MM.1S (cell line): Measurements from ENCODE around the gene JUND.

Source experiments
- DNase-seq: peaks from one replicate; pipeline ENCODE4 v3.0.0-alpha.2; 2015
- H2AFZ ChIP-seq: fragments of 300-600 bp; sonication (generic); 2 replicates; pipeline ENCODE4 v1.6.0; 2016; ENCODE audit warnings: antibody characterized with exemption, low read length
- H3F3A ChIP-seq: fragments of 300-600 bp; sonication (generic); 2 replicates; pipeline ENCODE4 v1.6.1; 2016; ENCODE audit warnings: mild to moderate bottlenecking, antibody characterized with exemption, low read length, moderate library complexity, mixed read lengths; ENCODE audit not compliant: insufficient read depth
- H3K27ac ChIP-seq: fragments of 300-600 bp; sonication (generic); 2 replicates; pipeline ENCODE4 v1.5.1; 2016; ENCODE audit warnings: mild to moderate bottlenecking, low read length
- H3K27me3 ChIP-seq: fragments of 300-600 bp; sonication (generic); replicated peaks from 2 replicates; pipeline ENCODE4 v1.6.0; 2016; ENCODE audit warnings: low read length; ENCODE audit not compliant: insufficient read depth
- H3K36me3 ChIP-seq: fragments of 300-600 bp; sonication (generic); replicated peaks from 2 replicates; pipeline ENCODE4 v1.6.1; 2016; ENCODE audit warnings: mild to moderate bottlenecking, low read length, mixed read lengths; ENCODE audit not compliant: insufficient read depth
- H3K4me1 ChIP-seq: fragments of 300-600 bp; sonication (generic); 2 replicates; pipeline ENCODE4 v1.6.1; 2016; ENCODE audit warnings: low read length, mixed read lengths
- H3K4me2 ChIP-seq: fragments of 300-600 bp; sonication (generic); 2 replicates; pipeline ENCODE4 v1.6.0; 2016; ENCODE audit warnings: low read depth, low read length
- H3K4me3 ChIP-seq: fragments of 300-600 bp; sonication (generic); 2 replicates; pipeline ENCODE4 v1.5.1; 2016; ENCODE audit warnings: low read length, mixed read lengths
- H3K79me2 ChIP-seq: fragments of 300-600 bp; sonication (generic); 2 replicates; pipeline ENCODE4 v1.6.1; 2016; ENCODE audit warnings: mixed run types, low read length, mixed read lengths
- H3K9ac ChIP-seq: fragments of 300-600 bp; sonication (generic); 2 replicates; pipeline ENCODE4 v1.6.1; 2016; ENCODE audit warnings: low read length, mixed read lengths
- H3K9me2 ChIP-seq: fragments of 300-600 bp; sonication (generic); replicated peaks from 2 replicates; pipeline ENCODE4 v1.6.1; 2016; ENCODE audit warnings: mild to moderate bottlenecking, low read length, mixed read lengths; ENCODE audit not compliant: insufficient read depth
- H3K9me3 ChIP-seq: fragments of 300-600 bp; sonication (generic); replicated peaks from 2 replicates; pipeline ENCODE4 v1.6.1; 2016; ENCODE audit warnings: mild to moderate bottlenecking, low read length, mixed read lengths; ENCODE audit not compliant: insufficient read depth
- H4K20me1 ChIP-seq: fragments of 300-600 bp; sonication (generic); 2 replicates; pipeline ENCODE4 v1.6.1; 2016; ENCODE audit warnings: mild to moderate bottlenecking, low read length, moderate library complexity, mixed read lengths; ENCODE audit not compliant: insufficient read depth
- CTCF ChIP-seq: fragments of 300-600 bp; sonication (generic); IDR thresholded peaks from 2 replicates; pipeline ENCODE4 v1.5.1; 2016; ENCODE audit warnings: antibody characterized with exemption, low read length, mixed read lengths
- EZH2 ChIP-seq: fragments of 300-600 bp; sonication (generic); optimal IDR thresholded peaks from 2 replicates; pipeline ENCODE3; 2017; ENCODE audit warnings: low read depth, mild to moderate bottlenecking, antibody characterized with exemption, low read length, mixed read lengths
- EZH2phosphoT487 ChIP-seq: fragments of 300-600 bp; sonication (generic); IDR thresholded peaks from 2 replicates; pipeline ENCODE4 v1.6.1; 2018; ENCODE audit warnings: antibody characterized with exemption, low read length

JUND gene

GRCh38 chr19:18289471-18290301 lies 8.3 kb upstream of the JUND start:
- Histone ChIP-seq H3K4me2 (no peak overlapping the region), H3K27me3 (peaks cover 62% of the 10 kb centered on the region), H2AFZ (no peak overlapping the region)

GRCh38 chr19:18287836-18288772 lies 6.7 kb upstream of the JUND start:
- Histone ChIP-seq H3F3A (no peaks in the 10 kb centered on the region), H3K79me2 (no peaks in the 10 kb centered on the region), H3K27me3 (peaks cover 51% of the 10 kb centered on the region), H4K20me1 (no peaks in the 10 kb centered on the region), H3K27ac (no peak overlapping the region), H3K4me2 (no peak overlapping the region), H3K9ac (no peak overlapping the region), H3K36me3 (no peaks in the 10 kb centered on the region), H3K4me1 (peaks cover 10% of the 10 kb centered on the region), H3K4me3 (no peak overlapping the region), H2AFZ (no peak overlapping the region), H3K9me3 (no peaks in the 10 kb centered on the region), H3K9me2 (no peaks in the 10 kb centered on the region)
- DNase-seq = no peak
- TF ChIP-seq EZH2 (no peak), EZH2phosphoT487 (no peak), CTCF (no peak)

More at GRCh38 chr19:18289471-18290301, 8.3 kb upstream of the JUND start:
- no peaks in the 10 kb centered on the region for H3K9me3 ChIP-seq
- TF ChIP-seq CTCF = no peak
- H3K79me2 ChIP-seq = no peaks in the 10 kb centered on the region
- H3K9ac ChIP-seq = no peak overlapping the region
- no peak overlapping the region for H3K4me3 ChIP-seq
- no peak for DNase-seq
- H3K4me1 ChIP-seq = peaks cover 16% of the 10 kb centered on the region
- no peaks in the 10 kb centered on the region for H3F3A ChIP-seq
- H3K9me2 ChIP-seq = no peaks in the 10 kb centered on the region
- H4K20me1 ChIP-seq = no peaks in the 10 kb centered on the region
- H3K36me3 ChIP-seq = no peaks in the 10 kb centered on the region
- H3K27ac ChIP-seq = no peak overlapping the region

- Histone ChIP-seq H3K4me3 (no peak overlapping the region), H2AFZ (no peak overlapping the region), H3K4me1 (peaks cover 14% of the 10 kb centered on the region), H3K9ac (no peak overlapping the region), H3K79me2 (no peaks in the 10 kb centered on the region), H3K9me2 (no peaks in the 10 kb centered on the region), H3K27ac (no peak overlapping the region), H3K4me2 (no peak overlapping the region), H3K9me3 (no peaks in the 10 kb centered on the region), H3K36me3 (no peaks in the 10 kb centered on the region), H3K27me3 (peaks cover 41% of the 10 kb centered on the region), H3F3A (peaks cover 7% of the 10 kb centered on the region; the same call in 1 of the 2 replicates), H4K20me1 (no peaks in the 10 kb centered on the region)
- TF ChIP-seq EZH2phosphoT487 (no peak), EZH2 (no peak), CTCF (no peak)
- DNase-seq = no peak
These were observed 5.7 kb upstream of the JUND start for GRCh38 chr19:18286973-18287635.
